NOMO-1 (cell line): Measurements from ENCODE around the gene PLD3.

Source experiments
- DNase-seq, 2 experiments: peaks; one replicate each; lab custom pipeline; 2025; ENCODE audit not compliant: unreplicated experiment in 2 of 2; lab: John Stamatoyannopoulos, UW

Gene PLD3

DNA sequence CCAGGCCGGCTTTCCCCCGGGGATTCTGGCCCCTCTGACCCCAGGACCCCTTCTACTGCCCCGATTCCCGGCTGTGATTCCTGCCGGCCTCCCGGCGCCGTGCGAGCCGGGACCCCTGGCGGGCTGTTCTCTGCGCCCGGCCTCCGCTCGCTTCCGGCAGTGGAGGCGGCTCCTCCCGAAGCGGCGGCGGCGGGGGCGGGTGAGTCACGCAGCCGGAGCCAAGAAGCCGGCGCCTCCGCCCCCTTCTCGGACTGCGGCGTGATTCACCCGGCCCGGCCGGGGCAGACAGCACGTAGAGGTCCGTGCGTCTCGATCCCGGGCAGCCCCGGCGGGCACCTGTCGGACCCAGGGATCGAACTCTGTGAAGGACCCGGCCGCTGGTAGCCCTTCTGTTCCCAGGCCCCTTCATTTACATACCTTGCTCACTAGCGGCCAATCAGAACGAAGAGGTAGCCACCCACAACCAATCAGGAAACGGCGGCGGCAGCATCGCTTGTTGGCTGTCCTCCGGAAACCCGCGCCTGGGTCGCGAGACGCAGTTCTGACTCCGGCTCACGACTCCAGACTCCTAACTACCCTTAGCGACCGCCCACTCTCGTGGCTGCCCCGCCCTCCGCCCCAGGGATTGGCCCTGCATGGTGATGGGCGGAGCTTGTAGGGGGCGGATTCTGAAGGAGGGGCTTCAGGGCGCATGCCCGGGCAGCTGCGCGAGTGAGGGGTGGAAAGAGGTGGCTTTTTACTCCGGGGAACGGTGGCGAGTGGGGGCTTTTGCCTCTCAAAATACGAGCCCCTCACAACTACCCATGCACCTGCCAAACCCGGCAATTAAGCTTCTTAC is 77.2 kb downstream of the PLD3 start, which contains the start of gene SERTAD1:
Gene SERTAD1, minus strand, starts transcription at position 543 of the 838 bp plus-strand sequence. CDS start 2,446 bp downstream, outside the sequence.
- DNase-seq: peak; percentile 99 to 100
